Esophagus muscularis mucosa (tissue), 4 donors: ENCODE measurements around the gene EEF1A1. TPM values are rescaled to one million over a fixed set of nuclear protein-coding genes. Genes with fewer than 3 reads are reported as not detected.
"Not testable (repeated sequence)": the region's sequence is repeated elsewhere in the genome, so short reads cannot be mapped to it uniquely, and the experiment has no call there.

ENCODE experiments used
- DNase-seq: peaks from one replicate; pipeline ENCODE4 v3.0.0-alpha.2; 2017; ENCODE audit errors: extremely low spot score
- H3K27ac ChIP-seq, 4 donors: fragments of 200-600 bp; sonication (generic); replicated peaks in 1 of 4; 1 replicate in 3 of 4; 2 replicates in 1 of 4; pipeline ENCODE4 v1.5.1; 2016 to 2019; ENCODE audit warnings: mild to moderate bottlenecking in 1 of 4
- H3K27me3 ChIP-seq, 4 donors: fragments of 200-600 bp; sonication (generic); one replicate each; pipeline versions ENCODE4 v1.5.1 to v1.6.0; 2016 to 2019
- H3K36me3 ChIP-seq, 4 donors: fragments of 200-600 bp; sonication (generic); one replicate each; pipeline ENCODE4 v1.5.1; 2016 to 2019
- H3K4me1 ChIP-seq, 4 donors: fragments of 200-600 bp; sonication (generic); one replicate each; pipeline ENCODE4 v1.5.1; 2016 to 2019
- H3K4me3 ChIP-seq, 4 donors: fragments of 200-600 bp; sonication (generic); 1 replicate in 2 of 4; 2 replicates in 2 of 4; pipeline ENCODE4 v1.5.1; 2016 to 2019; ENCODE audit warnings: mild to moderate bottlenecking in 4 of 4, moderate library complexity in 1 of 4
- H3K9me3 ChIP-seq, 4 donors: fragments of 200-600 bp; sonication (generic); 1 replicate in 3 of 4; 2 replicates in 1 of 4; pipeline ENCODE4 v1.5.1; 2016 to 2019
- CTCF ChIP-seq, 3 experiments: fragments of 200-600 bp in 2 of 3; fragments of 450-650 bp in 1 of 3; sonication (generic) in 2 of 3; IDR thresholded peaks; one replicate each; pipeline ENCODE4 v1.5.1; 2017 to 2019; ENCODE audit warnings: antibody characterized with exemption in 3 of 3, mild to moderate bottlenecking in 2 of 3, moderate library complexity in 1 of 3
- EP300 ChIP-seq: sonication (generic); formaldehyde crosslinking; IDR thresholded peaks from one replicate; pipeline ENCODE4 v1.6.1; 2017; ENCODE audit warnings: antibody characterized with exemption
- POLR2A ChIP-seq: fragments of 450-650 bp; IDR thresholded peaks from one replicate; pipeline ENCODE4 v1.6.1; 2017; ENCODE audit warnings: antibody characterized with exemption, moderate library complexity, mild to moderate bottlenecking, low read depth
- POLR2AphosphoS5 ChIP-seq, 2 donors: sonication (generic); formaldehyde crosslinking; IDR thresholded peaks; one replicate each; pipeline ENCODE4 v1.6.1; 2017; ENCODE audit warnings: antibody characterized with exemption in 2 of 2
- WGBS: methylation state at CpG from one replicate; pipeline ENCODE4 v1.1.5; 2018; 5-methylcytosine and 5-hydroxymethylcytosine counted together
- intact Hi-C: fragments of 100-400 bp; cut with DNase I; formaldehyde crosslinking; loops from one replicate; pipeline ENCODE4 v1.15.1; 2023
- total RNA-seq, 4 donors: library from RNA; depleted of rRNA; stranded (reverse); fragments of >200 nt; gene quantifications; one replicate each; pipeline versions ENCODE4 v1.1.0 to v1.2.1, GENCODE V29; 2016

Gene EEF1A1
- total RNA-seq, 4 donors from 2014 or later: 6,828 to 12,822 (median 11,636) TPM

DNA sequence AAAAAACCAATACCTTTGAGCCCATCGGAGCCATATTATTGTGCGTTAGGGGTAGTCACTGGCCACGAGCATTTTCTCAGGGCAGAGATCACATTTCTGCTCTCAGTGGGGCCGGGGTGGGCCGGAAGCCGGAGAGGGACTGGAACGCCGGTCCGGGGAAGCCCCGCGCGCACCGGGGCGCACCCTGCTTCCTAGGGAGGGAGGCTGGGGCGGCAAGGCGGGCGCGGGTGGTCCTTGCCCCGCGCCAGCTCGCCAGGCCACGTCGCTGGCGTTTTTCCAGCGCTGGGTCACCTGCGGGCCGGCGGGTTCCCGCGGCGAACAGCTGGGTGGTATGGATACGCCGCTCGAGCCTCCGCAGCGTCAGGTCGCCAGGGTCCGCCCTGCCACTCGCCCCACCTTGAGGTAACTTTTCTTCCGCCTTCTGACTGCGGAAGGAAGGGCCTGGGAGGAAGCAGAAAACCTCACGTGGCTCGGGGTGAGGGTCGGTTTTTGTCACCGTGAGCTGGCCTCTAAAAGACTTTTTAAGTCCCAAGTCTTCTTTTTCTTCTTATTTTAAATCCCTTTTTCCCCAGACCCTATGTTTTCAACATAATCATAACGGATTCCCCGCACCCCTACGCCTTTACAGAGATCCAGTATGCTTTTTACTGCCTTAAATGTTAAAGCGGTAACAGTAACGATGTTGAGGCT is 2.7 kb upstream of the EEF1A1 start:
- TF ChIP-seq EP300: no peak
- TF ChIP-seq POLR2AphosphoS5 (IDR thresholded peaks at IDR 0.05): peak; percentile 76 to 79
- peak overlapping the region; percentile 61 to 71 (median 65) for H3K4me3 ChIP-seq
- H3K4me1 ChIP-seq: peaks cover 17 to 40% (median 33%) of the 10 kb centered on the region in 4 donors
- 10% methylated on average over 41 of the region's 50 CpGs for WGBS
- H3K9me3 ChIP-seq: peaks cover 0 to 2% (median 0%) of the 10 kb centered on the region in 4 donors
- intact Hi-C loops: no loop called here
- peaks cover 11 to 16% (median 12%) of the 10 kb centered on the region in 4 donors for H3K36me3 ChIP-seq
- H3K27ac ChIP-seq: peak overlapping the region; percentile 97 to 98 (median 98)
- DNase-seq: no peak
- peaks cover 0 to 5% (median 0%) of the 10 kb centered on the region in 4 donors for H3K27me3 ChIP-seq

- Histone ChIP-seq H3K27me3 (peaks cover 0 to 5% (median 0%) of the 10 kb centered on the region in 4 donors), H3K36me3 (peaks cover 28 to 35% (median 31%) of the 10 kb centered on the region in 4 donors), H3K4me1 (peaks cover 29 to 59% (median 51%) of the 10 kb centered on the region in 4 donors), H3K9me3 (peaks cover 0 to 2% (median 0%) of the 10 kb centered on the region in 4 donors), H3K4me3 (peak overlapping the region; percentile 70 to 96 (median 89)), H3K27ac (peak overlapping the region; percentile 97 to 98 (median 98))
- DNase-seq: no peak
- under 1% methylated on average over 29 of the region's 36 CpGs for WGBS
- peak; percentile 50 for TF ChIP-seq POLR2A
- TF ChIP-seq EP300: no peak
- intact Hi-C loops: loop anchor here (2.0 kb wide), 1 partner anchor 59 kb away; no protein-coding TSS in a partner anchor
These were observed 636 bp upstream of the EEF1A1 start for GRCh38 chr6:73521351-73521985.

DNA sequence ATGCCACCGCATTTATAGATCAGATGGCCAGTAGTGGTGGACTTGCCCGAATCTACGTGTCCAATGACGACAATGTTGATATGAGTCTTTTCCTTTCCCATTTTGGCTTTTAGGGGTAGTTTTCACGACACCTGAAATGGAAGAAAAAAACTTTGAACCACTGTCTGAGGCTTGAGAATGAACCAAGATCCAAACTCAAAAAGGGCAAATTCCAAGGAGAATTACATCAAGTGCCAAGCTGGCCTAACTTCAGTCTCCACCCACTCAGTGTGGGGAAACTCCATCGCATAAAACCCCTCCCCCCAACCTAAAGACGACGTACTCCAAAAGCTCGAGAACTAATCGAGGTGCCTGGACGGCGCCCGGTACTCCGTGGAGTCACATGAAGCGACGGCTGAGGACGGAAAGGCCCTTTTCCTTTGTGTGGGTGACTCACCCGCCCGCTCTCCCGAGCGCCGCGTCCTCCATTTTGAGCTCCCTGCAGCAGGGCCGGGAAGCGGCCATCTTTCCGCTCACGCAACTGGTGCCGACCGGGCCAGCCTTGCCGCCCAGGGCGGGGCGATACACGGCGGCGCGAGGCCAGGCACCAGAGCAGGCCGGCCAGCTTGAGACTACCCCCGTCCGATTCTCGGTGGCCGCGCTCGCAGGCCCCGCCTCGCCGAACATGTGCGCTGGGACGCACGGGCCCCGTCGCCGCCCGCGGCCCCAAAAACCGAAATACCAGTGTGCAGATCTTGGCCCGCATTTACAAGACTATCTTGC is 725 bp downstream of the EEF1A1 start:
- no peak for DNase-seq
- peaks cover 0 to 2% (median 0%) of the 10 kb centered on the region in 4 donors for H3K9me3 ChIP-seq
- peak; percentile 1 to 74 for TF ChIP-seq POLR2AphosphoS5 (IDR thresholded peaks at IDR 0.05)
- no peak for TF ChIP-seq EP300
- TF ChIP-seq POLR2A: peak; percentile 6
- no peak for TF ChIP-seq CTCF (IDR thresholded peaks at IDR 0.05)
- 0% methylated on average over 20 of the region's 56 CpGs for WGBS
- intact Hi-C loops: loop anchor here (2.0 to 10.0 kb wide), 2 partner anchors 61 to 215 kb away; no protein-coding TSS in a partner anchor
- peaks cover 32 to 47% (median 43%) of the 10 kb centered on the region in 4 donors for H3K36me3 ChIP-seq
- peak overlapping the region; percentile 97 to 98 (median 98) for H3K27ac ChIP-seq
- peak overlapping the region; percentile 70 to 96 (median 89) for H3K4me3 ChIP-seq
- peaks cover 41 to 73% (median 64%) of the 10 kb centered on the region in 4 donors for H3K4me1 ChIP-seq
- H3K27me3 ChIP-seq: peaks cover 0 to 5% (median 0%) of the 10 kb centered on the region in 4 donors

GRCh38 chr6:73518982-73519881 is 1.6 kb downstream of the EEF1A1 start:
- DNase-seq, H3K9me3 ChIP-seq, H3K27me3 ChIP-seq: not testable (repeated sequence)
- peaks cover 32 to 54% (median 49%) of the 10 kb centered on the region in 4 donors for H3K36me3 ChIP-seq
- peaks cover 42 to 74% (median 69%) of the 10 kb centered on the region in 4 donors for H3K4me1 ChIP-seq
- 2% methylated on average over 8 of the region's 8 CpGs for WGBS
- H3K27ac ChIP-seq: peak overlapping the region; percentile 97 to 98 (median 98)
- intact Hi-C loops: loop anchor here (10.0 kb wide), 1 partner anchor 216 kb away; no protein-coding TSS in a partner anchor
- peak overlapping the region; percentile 70 to 96 (median 89) for H3K4me3 ChIP-seq

DNA sequence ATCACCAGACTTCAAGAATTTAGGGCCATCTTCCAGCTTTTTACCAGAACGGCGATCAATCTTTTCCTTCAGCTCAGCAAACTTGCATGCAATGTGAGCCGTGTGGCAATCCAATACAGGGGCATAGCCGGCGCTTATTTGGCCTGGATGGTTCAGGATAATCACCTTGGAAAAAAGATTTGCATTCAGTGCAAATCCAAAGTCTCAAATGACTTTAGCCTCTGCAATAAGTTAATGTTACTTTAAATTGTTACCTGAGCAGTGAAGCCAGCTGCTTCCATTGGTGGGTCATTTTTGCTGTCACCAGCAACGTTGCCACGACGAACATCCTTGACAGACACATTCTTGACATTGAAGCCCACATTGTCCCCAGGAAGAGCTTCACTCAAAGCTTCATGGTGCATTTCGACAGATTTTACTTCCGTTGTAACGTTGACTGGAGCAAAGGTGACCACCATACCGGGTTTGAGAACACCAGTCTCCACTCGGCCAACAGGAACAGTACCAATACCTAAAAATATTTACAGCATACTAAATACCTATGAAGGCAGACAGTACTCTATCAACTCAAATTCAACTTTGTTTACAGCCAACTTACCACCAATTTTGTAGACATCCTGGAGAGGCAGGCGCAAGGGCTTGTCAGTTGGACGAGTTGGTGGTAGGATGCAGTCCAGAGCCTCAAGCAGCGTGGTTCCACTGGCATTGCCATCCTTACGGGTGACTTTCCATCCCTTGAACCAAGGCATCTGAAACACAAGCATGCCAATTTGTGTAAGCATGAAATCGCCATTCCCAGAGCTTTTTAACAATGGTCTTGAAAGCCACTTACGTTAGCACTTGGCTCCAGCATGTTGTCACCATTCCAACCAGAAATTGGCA is 2.5 kb downstream of the EEF1A1 start:
- intact Hi-C loops: loop anchor here (10.0 kb wide), 1 partner anchor 216 kb away; no protein-coding TSS in a partner anchor
- peak in 1 of 2 donors; percentile 54 for TF ChIP-seq POLR2AphosphoS5 (IDR thresholded peaks at IDR 0.05)

More for the DNA sequence above, 2.5 kb downstream of the EEF1A1 start:
- WGBS: 15% methylated on average over 14 of the region's 19 CpGs
- H3K4me1 ChIP-seq: peaks cover 42 to 65% (median 64%) of the 10 kb centered on the region in 4 donors
- peaks cover 32 to 61% (median 49%) of the 10 kb centered on the region in 4 donors for H3K36me3 ChIP-seq
- peak overlapping the region; percentile 70 to 96 (median 89) for H3K4me3 ChIP-seq
- not testable (repeated sequence) for H3K9me3 ChIP-seq, H3K27me3 ChIP-seq, DNase-seq
- peak overlapping the region; percentile 56 to 98 (median 98) for H3K27ac ChIP-seq
